HEK293 (cell line): Measurements from ENCODE around the gene SETD3.
A peak's percentile ranks its signal among the peaks of the same experiment; 100 is the strongest.

Experiments used
- HIC1 ChIP-seq: fragments of 450-650 bp; formaldehyde crosslinking; IDR thresholded peaks from 2 replicates; pipeline ENCODE4 v1.5.1; 2016; ENCODE audit warnings: missing biosample characterization, missing genetic modification characterization
- KLF17 ChIP-seq: fragments of 450-650 bp; formaldehyde crosslinking; IDR thresholded peaks from 2 replicates; pipeline ENCODE4 v1.5.1; 2016; ENCODE audit warnings: missing biosample characterization, missing genetic modification characterization
- PATZ1 ChIP-seq: fragments of 450-650 bp; formaldehyde crosslinking; IDR thresholded peaks from 2 replicates; pipeline ENCODE4 v1.5.1; 2016; ENCODE audit warnings: missing biosample characterization, missing genetic modification characterization
- REST ChIP-seq: fragments of 450-650 bp; formaldehyde crosslinking; IDR thresholded peaks from 2 replicates; pipeline ENCODE4 v1.5.1; 2016; ENCODE audit warnings: missing biosample characterization, missing genetic modification characterization
- SALL2 ChIP-seq: fragments of 450-650 bp; formaldehyde crosslinking; IDR thresholded peaks from 2 replicates; pipeline ENCODE4 v1.5.0; 2017; ENCODE audit warnings: missing biosample characterization, mild to moderate bottlenecking, missing genetic modification characterization, borderline replicate concordance
- SP3 ChIP-seq: fragments of 450-650 bp; formaldehyde crosslinking; IDR thresholded peaks from 2 replicates; pipeline ENCODE4 v1.5.1; 2016; ENCODE audit warnings: missing biosample characterization, missing genetic modification characterization
- TSHZ1 ChIP-seq: fragments of 450-650 bp; formaldehyde crosslinking; IDR thresholded peaks from 2 replicates; pipeline ENCODE4 v1.5.1; 2016; ENCODE audit warnings: missing biosample characterization, missing genetic modification characterization, borderline replicate concordance
- WT1 ChIP-seq: fragments of 450-650 bp; formaldehyde crosslinking; IDR thresholded peaks from 2 replicates; pipeline ENCODE4 v1.5.1; 2016; ENCODE audit warnings: missing biosample characterization, missing genetic modification characterization
- ZIC2 ChIP-seq: fragments of 450-650 bp; formaldehyde crosslinking; IDR thresholded peaks from 2 replicates; pipeline ENCODE4 v1.5.1; 2016; ENCODE audit warnings: missing biosample characterization, missing genetic modification characterization
- ZNF335 ChIP-seq: fragments of 450-650 bp; formaldehyde crosslinking; conservative IDR thresholded peaks from 2 replicates; pipeline ENCODE4 v1.5.1; 2016; ENCODE audit warnings: missing biosample characterization, missing genetic modification characterization
- ZNF350 ChIP-seq: fragments of 450-650 bp; formaldehyde crosslinking; IDR thresholded peaks from 2 replicates; pipeline ENCODE4 v1.5.0; 2017; ENCODE audit warnings: missing biosample characterization, mild to moderate bottlenecking, missing genetic modification characterization
- ZNF391 ChIP-seq: fragments of 450-650 bp; formaldehyde crosslinking; IDR thresholded peaks from 2 replicates; pipeline ENCODE4 v1.5.1; 2016; ENCODE audit warnings: low read depth, missing biosample characterization, missing genetic modification characterization, borderline replicate concordance
- ZNF501 ChIP-seq: fragments of 450-650 bp; formaldehyde crosslinking; IDR thresholded peaks from 2 replicates; pipeline ENCODE4 v1.5.1; 2016; ENCODE audit warnings: missing biosample characterization, missing genetic modification characterization
- ZNF639 ChIP-seq: fragments of 450-650 bp; formaldehyde crosslinking; IDR thresholded peaks from 2 replicates; pipeline ENCODE4 v1.5.1; 2016; ENCODE audit warnings: missing biosample characterization, missing genetic modification characterization
- ZNF654 ChIP-seq: fragments of 450-650 bp; formaldehyde crosslinking; IDR thresholded peaks from 2 replicates; pipeline ENCODE4 v1.5.1; 2016; ENCODE audit warnings: low read depth, missing biosample characterization, missing genetic modification characterization
- ZNF664 ChIP-seq: fragments of 450-650 bp; formaldehyde crosslinking; IDR thresholded peaks from 2 replicates; pipeline ENCODE4 v1.5.1; 2016; ENCODE audit warnings: missing biosample characterization, missing genetic modification characterization
- ZNF670 ChIP-seq: fragments of 450-650 bp; formaldehyde crosslinking; IDR thresholded peaks from 2 replicates; pipeline ENCODE4 v1.5.1; 2016; ENCODE audit warnings: missing biosample characterization, missing genetic modification characterization, low read depth
- ZNF692 ChIP-seq: fragments of 450-650 bp; formaldehyde crosslinking; IDR thresholded peaks from 2 replicates; pipeline ENCODE4 v1.5.1; 2016; ENCODE audit warnings: missing biosample characterization, missing genetic modification characterization
- ZNF777 ChIP-seq: fragments of 450-650 bp; formaldehyde crosslinking; IDR thresholded peaks from 2 replicates; pipeline ENCODE4 v1.5.1; 2017; ENCODE audit warnings: missing biosample characterization, missing genetic modification characterization, borderline replicate concordance
- ZSCAN4 ChIP-seq: fragments of 450-650 bp; formaldehyde crosslinking; IDR thresholded peaks from 2 replicates; pipeline ENCODE4 v1.5.1; 2017; ENCODE audit warnings: missing biosample characterization, missing genetic modification characterization

The SETD3 gene

GRCh38 chr14:99518441-99519346, 38.0 kb upstream of the SETD3 start (continued):
- TF ChIP-seq KLF17 (tag by site-specific recombination) (0 out of 2 replicates have a peak, but pooled peaks have one; percentile 36), REST (tag by site-specific recombination) (no peak), ZIC2 (peak; percentile 35; the same call in 1 of the 2 replicates), TSHZ1 (no peak), PATZ1 (peak; percentile 34; the same call in 1 of the 2 replicates), WT1 (tag by site-specific recombination) (no peak), ZNF654 (tag by site-specific recombination) (peak; percentile 87), HIC1 (tag by site-specific recombination) (peak; percentile 95), ZNF664 (tag by site-specific recombination) (no peak), ZNF670 (tag by site-specific recombination) (no peak), ZNF350 (tag by site-specific recombination) (no peak), ZNF639 (tag by site-specific recombination) (no peak), ZNF335 (tag by site-specific recombination) (no peak), ZNF501 (tag by site-specific recombination) (0 out of 2 replicates have a peak, but pooled peaks have one; percentile 19), ZNF692 (tag by site-specific recombination) (no peak), ZNF777 (tag by site-specific recombination) (no peak), ZNF391 (tag by site-specific recombination) (peak; percentile 40; the same call in 1 of the 2 replicates), ZSCAN4 (tag by site-specific recombination) (no peak), SALL2 (tag by site-specific recombination) (no peak), SP3 (tag by site-specific recombination) (no peak)
